Colon (tissue), 2 donors: Measurements from ENCODE around the gene CYP39A1.

Experiments used
- FAIRE-seq: peaks from 2 replicates; lab custom pipeline; 2012; peaks lifted over from hg19 to GRCh38; lab: Jason Lieb, UNC
- donor health status: control.
- donor health status: control.

Gene CYP39A1

DNA sequence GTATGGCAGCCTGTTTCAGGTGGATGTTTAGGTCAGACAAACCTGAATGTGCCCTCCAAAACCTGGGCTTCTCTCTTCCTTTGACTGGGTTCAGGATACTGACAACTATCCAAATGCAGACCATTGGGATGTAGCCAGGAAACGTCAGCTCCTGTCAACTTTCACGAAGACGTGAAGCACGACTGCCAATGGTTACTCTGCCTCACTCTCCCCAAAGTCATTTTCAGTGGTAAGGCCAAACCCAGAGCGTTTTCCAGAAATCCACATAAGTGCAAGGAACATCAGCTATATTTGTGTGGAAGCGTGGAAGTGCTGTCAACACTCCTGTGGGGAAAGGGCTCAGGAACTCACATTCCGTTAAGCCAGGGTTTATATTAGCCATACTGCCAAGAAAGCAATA lies 141.3 kb downstream of the CYP39A1 start:
- FAIRE-seq = no peak

DNA sequence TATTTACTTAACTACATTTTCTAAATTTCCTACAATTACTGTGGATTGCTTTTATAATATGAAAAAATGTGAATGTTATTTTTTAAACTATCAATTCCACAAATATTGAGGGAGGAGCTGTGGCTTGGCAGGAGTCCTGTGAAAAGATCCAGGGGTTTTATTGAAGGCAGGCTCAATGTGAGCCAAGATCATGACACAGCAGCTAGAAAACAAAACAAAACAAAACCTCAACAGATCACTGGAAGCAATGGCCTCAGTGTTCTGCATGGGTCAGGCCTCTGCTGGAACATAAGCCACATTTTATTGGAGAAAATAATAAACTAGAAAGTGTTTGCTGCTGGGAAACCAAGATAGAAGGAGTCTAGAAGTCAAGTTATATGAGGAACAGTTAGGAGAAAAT lies 142.0 kb downstream of the CYP39A1 start:
- FAIRE-seq = no peak

DNA sequence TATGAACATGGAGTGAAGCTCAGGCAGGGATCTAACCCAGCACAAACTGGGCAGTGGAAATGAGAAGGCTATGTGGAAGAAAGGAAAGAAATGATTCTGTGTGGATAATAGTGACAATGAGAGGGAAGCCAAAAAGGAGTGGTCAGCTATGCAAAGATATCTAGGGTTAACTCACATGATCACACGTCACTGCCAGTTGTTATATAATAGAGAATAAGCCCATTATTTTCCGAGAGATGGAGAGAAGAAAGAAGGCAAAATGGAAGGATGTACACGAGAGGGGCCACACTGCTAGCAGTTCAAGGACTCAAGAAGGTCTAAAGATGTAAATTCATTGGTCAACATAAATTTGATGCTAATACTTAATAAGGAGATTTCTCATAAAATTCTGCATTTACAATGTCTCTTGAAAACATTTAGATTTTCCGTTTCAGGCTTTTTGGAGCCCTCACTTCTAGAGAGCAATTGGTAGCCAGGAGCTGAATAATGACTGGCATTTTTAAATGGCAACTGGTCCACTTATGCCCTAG lies 142.6 kb downstream of the CYP39A1 start:
- no peak for FAIRE-seq

DNA sequence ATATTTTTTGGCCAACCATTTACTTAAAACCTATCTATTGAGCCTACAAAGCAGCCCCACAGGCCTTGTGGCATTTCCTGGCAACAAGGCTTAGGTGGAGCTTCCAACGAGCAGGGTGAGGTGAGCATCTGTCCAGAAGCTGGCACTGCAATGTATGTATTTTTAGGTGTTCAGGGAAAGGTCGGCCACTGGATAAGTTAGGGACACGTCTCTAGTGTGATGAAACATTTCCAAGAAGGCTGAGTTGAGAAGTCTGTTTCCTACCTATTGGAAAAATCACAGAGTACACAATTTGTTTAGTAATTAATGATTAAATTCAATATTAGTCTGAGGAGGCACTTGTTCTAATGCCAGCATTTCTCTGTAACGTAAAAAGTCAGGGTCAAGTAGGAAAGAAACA lies 143.6 kb downstream of the CYP39A1 start:
- no peak for FAIRE-seq

DNA sequence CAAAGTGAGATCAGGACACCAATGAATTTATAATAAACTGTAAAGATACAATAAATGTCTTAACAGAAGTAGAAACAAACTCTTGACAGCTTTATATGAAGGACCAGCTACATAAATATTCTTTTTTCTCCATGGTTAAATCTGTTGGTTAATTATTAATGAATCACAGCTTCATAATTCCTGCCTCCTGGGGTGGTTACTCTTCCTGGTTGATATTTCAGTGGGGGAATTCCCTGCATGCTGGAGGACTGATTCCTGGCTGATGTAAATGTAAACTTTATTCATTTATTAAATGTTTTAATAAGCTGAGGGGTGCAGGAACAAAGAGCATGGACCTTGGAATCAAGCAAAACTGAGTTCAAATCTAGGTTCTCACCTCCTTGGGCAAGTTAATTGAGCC lies 145.2 kb downstream of the CYP39A1 start:
- no peak for FAIRE-seq

DNA sequence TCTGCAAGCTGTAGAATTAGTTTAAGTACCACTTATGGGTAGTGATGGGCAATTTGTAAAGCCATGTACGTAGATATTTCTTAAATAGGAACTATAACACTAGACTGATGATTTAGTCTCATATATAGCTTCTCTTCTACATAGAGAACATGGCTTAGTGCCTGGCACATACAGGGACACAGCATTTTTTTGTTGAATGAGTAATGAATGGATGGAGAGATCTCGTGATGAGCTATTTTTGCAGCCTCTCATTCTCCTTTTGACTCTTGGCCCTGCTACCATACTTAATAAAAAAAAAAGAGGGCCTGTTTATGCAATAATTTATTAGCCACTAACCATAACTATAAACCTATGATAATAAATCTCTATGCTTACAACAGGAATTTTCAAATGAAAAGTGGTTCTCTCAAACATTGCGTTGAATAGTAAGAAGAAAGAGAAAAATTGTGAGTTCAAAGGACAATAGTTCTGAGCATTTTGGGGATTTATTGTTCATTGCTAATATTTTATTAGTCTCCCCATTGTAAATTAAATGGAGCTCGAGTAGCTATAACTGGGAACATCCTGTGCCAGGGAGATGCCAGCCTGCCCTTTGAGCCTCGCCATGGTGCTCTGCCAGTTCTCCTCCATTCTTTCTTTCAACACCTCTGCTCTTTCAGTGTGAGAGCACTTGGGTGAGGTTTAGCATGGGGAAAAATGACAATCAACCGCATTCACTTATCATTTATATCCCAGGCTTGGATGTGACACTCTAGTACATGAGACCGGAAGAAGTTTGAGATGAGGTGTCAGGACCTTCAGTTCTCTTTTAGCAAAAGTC lies 146.7 kb downstream of the CYP39A1 start:
- FAIRE-seq = no peak

DNA sequence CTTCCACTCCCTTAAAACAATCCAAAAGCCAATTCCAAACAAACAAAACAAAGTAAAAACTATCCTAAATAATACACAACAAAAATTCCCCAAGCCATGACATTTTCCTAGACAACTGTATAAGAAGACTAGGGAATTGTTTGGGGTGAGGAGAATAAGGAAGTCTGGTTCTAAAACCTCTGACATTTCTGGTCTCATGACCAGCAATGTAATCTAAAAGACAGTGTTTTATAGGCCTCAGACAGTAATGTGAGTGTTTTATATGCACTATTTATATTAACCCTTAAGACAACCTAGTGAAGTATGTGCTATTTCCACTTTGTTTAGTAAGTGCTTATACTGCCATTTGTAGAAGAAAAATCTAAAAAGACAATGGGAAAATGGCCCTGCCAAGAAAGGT lies 148.4 kb downstream of the CYP39A1 start:
- peak; percentile 14 for FAIRE-seq

DNA sequence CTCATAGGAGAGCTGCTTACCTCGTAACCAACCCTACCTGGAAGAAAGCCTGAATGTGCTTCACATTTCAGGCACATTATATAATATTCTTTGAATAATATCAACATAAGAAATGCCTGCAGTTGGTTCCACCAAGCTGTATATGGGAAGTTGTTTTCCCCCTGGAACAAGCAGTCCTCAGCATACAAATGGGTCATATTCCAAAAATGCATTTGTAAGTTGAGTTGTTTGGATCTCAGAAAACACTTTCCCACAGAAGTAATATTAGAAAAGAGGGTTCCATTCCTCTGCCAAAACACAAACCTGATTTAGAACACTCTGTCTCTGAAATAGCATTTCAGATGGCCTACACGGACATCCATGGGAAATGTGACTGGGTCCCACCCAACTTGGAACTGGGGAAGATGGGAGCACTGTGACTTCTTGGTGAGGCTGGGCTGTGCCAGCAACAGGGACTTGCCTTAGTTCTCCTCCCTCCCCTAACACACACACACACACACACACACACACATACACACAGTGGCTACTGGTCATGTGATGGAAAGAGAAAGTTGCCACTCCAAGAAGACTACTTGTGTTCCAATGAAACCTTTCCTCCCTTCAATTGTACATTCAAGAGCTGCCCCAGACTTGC lies 150.0 kb downstream of the CYP39A1 start:
- no peak for FAIRE-seq

DNA sequence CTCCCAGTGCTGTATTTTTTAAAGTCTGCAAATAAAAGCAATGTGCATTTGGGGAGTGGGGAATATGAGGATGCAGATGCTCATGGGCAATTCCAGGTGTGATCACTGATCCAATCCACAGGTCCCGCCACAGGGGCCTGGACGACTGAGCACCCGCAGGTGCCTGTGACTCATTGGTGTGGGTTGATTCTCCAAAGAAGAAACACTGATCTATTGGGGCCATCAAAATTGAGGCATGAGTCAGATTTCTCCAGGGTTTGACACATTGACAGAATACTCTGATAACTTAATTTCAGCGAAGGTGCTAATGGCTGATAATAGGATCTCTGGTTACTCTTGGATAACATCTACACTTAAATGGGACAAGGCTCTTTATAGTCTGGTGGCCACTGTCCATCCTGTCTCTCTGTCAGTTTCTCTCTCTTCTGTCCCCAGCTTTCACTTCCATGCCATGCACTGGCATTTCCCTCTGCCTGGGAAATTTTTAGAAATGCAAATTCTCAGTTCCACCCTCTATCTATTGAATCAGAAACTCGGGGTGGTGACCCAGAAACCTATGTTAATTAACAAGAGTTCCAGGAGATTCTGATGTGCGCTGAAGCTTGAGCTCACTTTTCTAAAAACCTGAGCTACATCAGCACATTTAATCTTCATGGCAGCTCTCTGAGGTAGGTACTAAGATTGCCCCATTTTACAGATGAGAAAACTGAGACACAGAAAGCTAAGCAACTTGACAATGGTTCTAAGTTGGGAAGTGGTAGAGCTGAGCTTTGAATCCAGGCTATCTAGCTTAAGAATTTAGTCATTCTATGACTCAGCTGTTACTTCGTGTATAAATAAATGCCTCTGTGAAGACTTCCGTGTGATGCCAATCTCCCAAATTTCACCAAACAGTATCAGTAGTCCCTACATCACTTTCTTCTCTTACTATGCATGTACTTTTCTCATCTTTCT lies 151.2 kb downstream of the CYP39A1 start:
- no peak for FAIRE-seq

DNA sequence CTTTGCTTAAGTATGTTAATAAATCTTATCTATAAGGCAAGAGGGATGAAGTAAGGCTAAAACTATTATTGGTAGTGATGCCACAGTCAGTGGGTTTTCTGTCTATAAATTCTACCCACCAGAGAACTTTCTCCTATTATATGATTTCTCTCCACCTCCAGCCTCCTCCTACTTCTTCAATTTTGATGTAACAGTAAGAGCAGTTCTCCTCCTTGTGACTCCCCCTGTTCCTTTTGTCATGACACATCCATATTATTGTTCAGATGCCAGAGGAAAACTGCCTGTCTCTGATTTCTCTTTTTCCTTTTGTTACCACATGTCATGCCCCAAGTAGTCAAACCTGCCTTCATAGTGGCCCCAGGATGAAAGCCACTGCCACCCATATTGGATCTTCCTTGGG lies 152.2 kb downstream of the CYP39A1 start:
- FAIRE-seq = no peak
